ENCODE data around the gene LAMA3.

The LAMA3 gene

GRCh38 chr18:23924813-23925212 is 235.6 kb downstream of the LAMA3 start:
- DNase-seq: no peak

DNA sequence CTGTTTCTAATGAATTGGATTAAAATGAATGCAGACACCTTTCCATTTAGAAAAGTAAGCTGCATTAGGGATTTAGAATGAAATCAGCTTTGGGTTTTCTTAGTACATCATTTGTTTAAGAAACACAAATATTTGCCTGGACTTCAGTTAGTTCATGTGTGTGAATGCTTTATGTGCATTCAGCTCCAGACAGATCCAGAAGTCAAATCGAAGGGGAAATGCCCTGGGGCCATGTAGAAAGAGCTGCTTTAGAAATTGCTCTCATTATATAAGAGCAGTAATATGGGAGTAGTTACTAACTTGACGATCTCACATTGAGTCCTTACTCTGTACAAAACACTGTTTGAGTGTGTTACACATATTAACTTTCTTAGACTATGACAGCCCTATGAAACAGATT is 237.3 kb downstream of the LAMA3 start:
- DNase-seq: peak; percentile 74

GRCh38 chr18:23927821-23928746 is 238.8 kb downstream of the LAMA3 start:
- DNase-seq: no peak

DNA sequence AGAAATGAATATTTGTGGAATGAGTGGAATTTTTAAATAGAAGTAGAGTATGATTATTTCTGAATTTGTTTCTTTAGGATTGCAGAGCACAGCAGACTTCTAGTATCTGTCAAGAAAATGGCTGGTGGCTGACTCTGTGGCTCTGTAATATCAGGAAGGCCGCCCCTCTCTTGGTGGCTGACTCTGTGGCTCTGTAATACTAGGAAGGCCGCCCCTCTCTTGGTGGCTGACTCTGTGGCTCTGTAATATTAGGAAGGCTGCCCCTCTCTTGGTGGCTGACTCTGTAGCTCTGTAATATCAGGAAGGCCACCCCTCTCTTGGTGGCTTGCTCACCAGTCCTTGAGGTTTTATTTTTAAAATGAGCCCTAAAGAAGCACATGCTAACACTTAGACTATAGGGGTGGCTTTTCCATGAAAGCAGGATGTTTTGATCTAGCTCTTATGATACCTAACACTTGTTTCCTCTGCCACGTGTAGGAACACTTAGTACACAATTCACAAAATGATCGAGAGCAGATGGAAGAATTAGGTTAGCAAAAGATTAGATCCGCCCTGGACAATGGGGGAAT is 240.2 kb downstream of the LAMA3 start:
- no peak for DNase-seq

- no peak for DNase-seq
Observed at GRCh38 chr18:23930002-23930401, 240.7 kb downstream of the LAMA3 start.

DNA sequence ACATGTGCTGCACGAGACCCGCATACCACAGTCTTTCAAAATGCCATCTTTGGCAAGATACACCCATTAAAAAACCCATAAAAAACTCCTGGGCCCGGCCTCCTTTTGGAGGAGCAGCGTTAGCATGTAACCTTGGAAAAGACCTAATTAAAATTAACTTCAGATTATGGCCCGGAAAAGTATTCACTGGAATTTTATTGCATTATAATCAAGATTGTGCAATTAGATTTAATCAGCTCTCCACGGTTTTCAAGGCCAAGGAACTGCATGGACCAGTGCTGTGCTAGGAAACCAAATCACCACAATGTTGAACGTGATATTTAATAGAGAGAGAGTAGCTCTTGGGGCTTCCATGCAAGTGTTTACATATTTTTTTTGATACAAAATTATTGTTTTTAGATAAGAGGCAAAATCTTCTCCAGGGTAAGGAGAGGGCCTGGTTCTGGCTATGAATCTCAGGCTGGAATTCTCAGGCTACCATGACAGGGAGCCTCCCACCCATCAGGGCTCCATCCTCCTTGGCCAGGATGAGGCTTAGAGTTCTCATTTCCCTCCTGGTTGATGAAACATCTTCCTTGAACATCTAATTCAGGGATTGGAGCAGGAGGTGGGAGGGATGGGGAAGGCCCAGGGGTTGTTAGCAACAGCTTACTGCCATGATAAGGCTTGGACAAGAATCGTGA is 243.3 kb downstream of the LAMA3 start:
- DNase-seq: no peak

DNA sequence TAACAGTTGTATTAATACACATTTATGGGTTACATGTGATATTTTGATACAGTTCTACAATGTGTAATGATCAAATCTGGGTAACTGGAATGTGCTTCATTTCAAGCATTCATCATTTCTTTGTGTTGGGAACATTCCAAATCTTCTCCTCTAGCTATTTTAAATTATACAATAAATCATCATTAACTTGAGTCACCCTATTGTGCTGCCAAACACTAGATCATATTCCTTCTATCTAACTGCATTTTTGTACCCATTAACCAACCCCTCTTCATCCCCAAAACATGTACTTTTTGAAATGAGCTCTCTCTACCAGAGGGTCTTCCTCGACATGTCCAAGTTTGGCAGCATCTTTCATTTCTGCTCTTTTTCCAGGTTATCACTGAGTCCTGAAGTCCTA is 244.2 kb downstream of the LAMA3 start:
- no peak for DNase-seq

- no peak for DNase-seq
Observed at GRCh38 chr18:23934252-23934651, 245.0 kb downstream of the LAMA3 start.

DNA sequence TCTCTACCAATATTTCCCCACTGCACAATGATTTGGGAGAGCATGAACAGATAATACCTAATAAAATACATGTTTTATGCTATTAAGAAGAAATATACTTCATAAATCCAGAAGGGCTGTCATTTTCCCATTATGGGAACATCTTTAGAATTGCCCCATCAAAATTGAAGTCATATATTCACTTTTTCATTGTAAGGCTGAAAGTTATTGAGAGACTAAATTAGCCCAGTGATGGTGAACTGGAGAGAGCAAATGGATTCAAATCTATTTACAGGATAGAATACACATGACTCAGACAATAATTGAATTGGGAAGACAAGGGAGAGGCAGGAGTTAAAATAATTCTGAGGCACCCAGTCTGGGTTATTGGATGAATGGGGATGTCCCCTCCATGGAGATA is 245.6 kb downstream of the LAMA3 start:
- no peak for DNase-seq

- DNase-seq: no peak
Observed at GRCh38 chr18:23935804-23936203, 246.6 kb downstream of the LAMA3 start.

DNA sequence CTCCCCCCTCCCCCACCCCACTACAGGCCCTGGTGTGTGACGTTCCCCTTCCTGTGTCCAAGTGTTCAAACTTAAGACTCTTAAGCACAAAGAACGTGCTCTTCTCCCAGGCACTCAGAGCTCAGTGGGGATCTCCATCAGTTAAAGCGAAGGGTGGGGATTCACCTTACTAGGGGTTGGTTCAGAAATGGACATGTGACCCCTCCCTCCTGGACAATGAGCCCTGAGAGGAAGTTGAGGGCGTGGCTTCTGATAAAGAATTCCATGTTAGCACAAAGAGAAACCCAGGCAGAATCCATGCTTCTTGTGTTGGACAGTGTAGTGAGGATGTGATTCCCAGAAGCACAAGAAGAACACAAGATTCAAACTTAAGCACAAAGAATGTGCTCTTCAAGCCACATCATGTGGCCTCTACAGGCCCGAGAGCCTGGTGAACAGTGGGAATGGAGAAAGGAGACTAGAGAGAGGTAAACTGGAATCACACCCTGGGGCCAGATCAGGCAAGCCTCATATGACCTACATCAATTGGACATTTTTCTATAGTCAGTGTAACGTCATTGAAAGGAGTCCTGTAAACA is 247.2 kb downstream of the LAMA3 start:
- no peak for DNase-seq

- no peak for DNase-seq
Observed at GRCh38 chr18:23938043-23938756, 248.9 kb downstream of the LAMA3 start.

DNA sequence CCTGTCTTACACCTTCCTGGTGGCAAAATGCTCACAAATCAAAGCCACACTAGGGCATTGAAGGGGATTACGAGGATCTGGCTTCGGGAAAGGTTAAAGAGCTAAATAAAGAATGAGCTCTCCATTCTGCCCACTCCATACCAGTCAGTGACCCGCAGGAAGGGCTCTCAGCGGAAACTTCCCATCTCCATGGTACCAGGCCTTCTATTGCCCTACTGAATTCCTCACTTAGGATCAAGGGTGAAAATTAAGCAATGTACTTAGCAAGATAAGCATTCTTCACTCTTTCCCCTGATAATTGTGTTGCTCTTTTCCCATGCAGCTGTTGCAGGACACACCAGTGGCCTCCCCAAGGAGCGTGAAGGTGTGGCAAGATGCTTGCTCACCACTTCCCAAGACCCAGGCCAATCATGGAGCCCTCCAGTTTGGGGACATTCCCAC is 249.7 kb downstream of the LAMA3 start:
- DNase-seq: no peak

GRCh38 chr18:23939366-23939765 is 250.1 kb downstream of the LAMA3 start:
- no peak for DNase-seq

DNA sequence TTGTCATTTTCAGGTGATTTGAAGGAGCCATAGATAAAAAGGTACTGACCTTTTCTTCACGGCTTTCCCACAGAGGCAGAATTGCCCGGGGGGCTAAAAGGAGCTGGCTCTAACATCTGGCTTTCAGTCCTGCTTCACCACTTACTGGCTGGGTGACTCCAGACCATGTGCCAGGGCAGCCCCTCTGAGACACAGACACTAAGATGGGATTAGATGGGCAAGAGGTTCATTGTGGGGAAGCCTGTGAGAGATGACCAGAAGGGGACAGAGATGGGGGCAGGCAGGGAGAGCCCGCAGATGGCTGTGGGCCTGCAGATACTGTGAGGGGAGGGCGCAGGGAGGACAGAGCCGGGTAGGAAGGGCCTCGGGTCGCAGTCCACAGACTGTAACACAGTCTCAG is 250.6 kb downstream of the LAMA3 start:
- DNase-seq: no peak

DNA sequence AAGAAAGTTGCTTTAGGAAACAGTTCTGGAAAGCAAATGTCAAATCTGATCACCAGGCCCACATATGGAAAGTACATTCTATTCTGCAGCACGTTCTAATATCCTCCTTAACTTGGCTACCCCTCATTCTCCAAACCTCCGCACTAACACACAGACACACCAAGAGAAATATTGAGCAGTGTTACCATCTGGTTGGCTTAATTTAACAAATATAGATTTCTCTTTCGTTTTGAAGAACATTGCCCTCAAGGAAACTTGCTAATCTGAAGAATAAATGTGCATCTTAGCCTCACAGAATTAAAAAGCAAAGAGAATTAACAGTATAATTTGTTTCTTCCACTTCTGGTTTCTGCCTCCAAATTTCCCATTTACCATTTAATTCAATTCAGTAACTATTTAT is 252.5 kb downstream of the LAMA3 start:
- DNase-seq: no peak

GRCh38 chr18:23943104-23943503 is 253.9 kb downstream of the LAMA3 start:
- no peak for DNase-seq

DNA sequence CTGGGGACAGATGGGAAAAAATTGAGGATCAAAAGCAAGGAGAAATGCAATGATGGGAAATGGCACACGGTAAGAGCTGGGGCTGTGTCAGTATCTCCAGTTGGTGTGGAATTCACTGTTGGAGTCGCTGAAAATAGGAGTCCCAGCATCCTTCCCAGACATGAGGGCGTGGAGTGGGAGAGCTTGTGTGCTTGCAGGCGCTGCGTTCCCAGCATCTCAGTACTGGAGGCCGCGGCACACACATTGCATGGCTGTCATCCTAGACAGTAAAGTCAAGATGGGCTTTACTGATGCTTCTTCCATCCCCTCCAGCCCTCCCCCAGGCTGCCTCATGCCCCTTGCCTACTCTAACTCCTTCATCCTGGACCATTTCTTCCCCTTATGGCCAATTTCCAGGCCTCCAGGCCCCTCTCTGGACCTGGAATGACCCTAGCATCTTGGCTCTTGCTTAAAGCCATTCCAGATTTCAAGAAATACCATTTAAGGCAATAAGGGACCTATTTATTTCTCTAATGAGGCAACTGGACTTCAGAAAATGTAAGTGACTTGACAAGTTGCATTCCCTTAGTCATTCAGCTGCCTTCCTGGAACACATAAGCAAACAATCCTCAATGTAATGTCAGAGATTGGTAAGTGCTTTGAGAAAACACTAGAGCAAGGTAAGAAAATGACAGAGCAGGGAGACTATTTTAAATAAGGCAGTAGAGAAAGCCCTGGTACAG is 254.8 kb downstream of the LAMA3 start:
- DNase-seq: no peak

DNA sequence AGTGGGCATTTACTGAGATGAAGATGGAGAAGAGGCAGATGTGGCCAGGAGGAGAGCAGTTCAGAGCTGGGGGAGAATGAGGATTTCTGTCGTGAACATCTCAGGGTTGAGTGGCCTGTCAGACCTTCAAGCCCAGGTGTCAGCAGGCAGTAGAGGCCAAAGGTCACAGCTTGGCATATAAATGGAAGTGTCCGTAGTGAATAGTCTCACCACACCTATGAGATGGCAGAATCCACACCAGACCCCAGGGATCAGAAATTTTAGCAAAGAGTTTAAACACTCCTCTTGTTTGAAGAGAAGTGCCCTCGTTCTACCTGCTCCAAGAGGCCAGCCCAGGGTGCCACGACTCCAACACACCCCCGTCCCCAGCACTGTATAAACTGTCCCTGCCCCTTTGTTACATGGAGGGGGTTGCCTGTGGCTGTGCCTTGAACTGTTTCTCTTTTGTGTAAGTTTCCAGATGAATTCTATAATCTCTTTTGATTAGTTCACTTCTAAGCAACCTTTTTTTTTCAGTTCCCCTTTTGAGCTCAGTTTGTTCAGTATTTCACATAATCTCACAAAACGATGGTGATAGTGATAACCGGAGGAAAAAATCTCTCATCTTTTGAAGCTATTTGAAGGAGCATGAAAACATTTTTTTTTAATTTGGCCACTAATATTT is 256.3 kb downstream of the LAMA3 start:
- no peak for DNase-seq

DNA sequence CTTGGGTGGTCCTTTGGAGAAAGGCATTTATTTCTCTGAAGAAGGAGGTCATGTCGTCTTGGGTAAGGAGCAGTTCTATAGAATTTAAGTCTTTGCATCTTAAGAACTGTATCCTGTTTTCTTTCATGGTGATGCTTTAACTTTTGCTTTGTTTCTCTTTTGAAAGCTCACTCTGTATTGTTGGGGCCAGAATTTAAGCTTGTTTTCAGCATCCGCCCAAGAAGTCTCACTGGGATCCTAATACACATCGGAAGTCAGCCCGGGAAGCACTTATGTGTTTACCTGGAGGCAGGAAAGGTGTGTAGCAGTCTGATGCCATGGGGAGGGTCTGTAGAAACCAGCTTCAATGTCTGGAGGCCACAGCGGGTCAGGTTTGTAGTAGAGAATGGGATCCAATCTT is 260.6 kb downstream of the LAMA3 start:
- no peak for DNase-seq

DNA sequence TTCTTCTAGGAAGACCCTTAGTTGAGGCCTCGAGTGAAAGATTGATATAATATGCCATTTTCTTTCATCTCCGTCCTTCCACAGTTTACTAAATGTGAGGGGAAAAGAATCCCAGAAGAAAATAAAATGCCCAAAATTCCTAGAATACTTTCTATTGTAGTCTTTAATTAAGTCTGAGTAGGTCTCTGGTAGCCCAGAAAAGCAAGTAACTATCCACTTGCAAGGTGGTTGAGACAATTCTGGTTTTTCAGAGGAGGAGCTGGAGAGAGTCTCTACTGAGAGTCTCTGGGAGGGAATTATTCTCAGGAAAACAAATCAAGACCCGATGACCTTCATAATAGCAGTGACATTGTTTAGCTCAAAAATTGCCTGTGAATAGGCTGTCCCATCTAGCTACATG is 261.4 kb downstream of the LAMA3 start:
- DNase-seq: no peak

- DNase-seq: no peak
Observed at GRCh38 chr18:23951206-23951605, 262.0 kb downstream of the LAMA3 start.

All from NCI-H526 treated with DMSO at 0.1 percent for 48 hours (cell line).